HEK293 (cell line): ENCODE results near the gene DIP2B.

ENCODE experiments used
- CTCF ChIA-PET: fragments of 350-600 bp; formaldehyde crosslinking; extraction: SDS; loops from one replicate; lab custom pipeline; 2021; ENCODE audit warnings: antibody characterized with exemption; lab: Yijun Ruan, JAX
- POLR2A ChIA-PET: fragments of 300-600 bp; formaldehyde crosslinking; extraction: SDS; loops from one replicate; lab custom pipeline; 2020; ENCODE audit warnings: antibody characterized with exemption, inconsistent platforms; lab: Yijun Ruan, JAX
- H3K27ac ChIP-seq: fragments of 200-500 bp; sonication (Bioruptor generic); 2 replicates; pipeline ENCODE4 v1.5.1; 2014; ENCODE audit warnings: low read depth, low read length, control low read depth, inconsistent platforms; ENCODE audit errors: extremely low read depth
- H3K36me3 ChIP-seq, 2 experiments: fragments of 200-500 bp in 1 of 2; sonication (Bioruptor generic) in 1 of 2; 1 replicate in 1 of 2; 2 replicates in 1 of 2; pipeline ENCODE4 v1.5.1; 2014 to 2017; ENCODE audit warnings: inconsistent platforms in 2 of 2, low read length in 2 of 2; ENCODE audit not compliant: control insufficient read depth in 2 of 2, insufficient read depth in 1 of 2
- H3K4me1 ChIP-seq: fragments of 200-500 bp; sonication (Bioruptor generic); 2 replicates; pipeline ENCODE4 v1.5.1; 2014; ENCODE audit warnings: mild to moderate bottlenecking, low read length, inconsistent platforms; ENCODE audit not compliant: control insufficient read depth, insufficient read depth
- H3K4me3 ChIP-seq: 2 replicates; pipeline ENCODE4 v1.5.1; 2011; ENCODE audit warnings: low read depth, mild to moderate bottlenecking, control low read depth, low read length, moderate library complexity
- H3K9me3 ChIP-seq: fragments of 200-500 bp; sonication (Bioruptor generic); 2 replicates; pipeline ENCODE4 v1.5.1; 2014; ENCODE audit warnings: low read depth, low read length, inconsistent platforms; ENCODE audit not compliant: control insufficient read depth, insufficient read depth
- FEZF1 ChIP-seq: fragments of 450-650 bp; formaldehyde crosslinking; IDR thresholded peaks from 2 replicates; pipeline ENCODE4 v1.5.1; 2016; ENCODE audit warnings: missing biosample characterization, missing genetic modification characterization
- IKZF3 ChIP-seq: fragments of 450-650 bp; IDR thresholded peaks from 2 replicates; pipeline ENCODE4 v1.5.0; 2018; ENCODE audit warnings: missing biosample characterization, mild to moderate bottlenecking, missing genetic modification characterization, moderate library complexity
- KLF1 ChIP-seq: fragments of 450-650 bp; formaldehyde crosslinking; IDR thresholded peaks from 2 replicates; pipeline ENCODE4 v1.5.1; 2016; ENCODE audit warnings: missing biosample characterization, missing genetic modification characterization
- KLF10 ChIP-seq: fragments of 450-650 bp; IDR thresholded peaks from 2 replicates; pipeline ENCODE4 v1.5.1; 2018; ENCODE audit warnings: missing biosample characterization, mild to moderate bottlenecking, missing genetic modification characterization
- MZF1 ChIP-seq: fragments of 450-650 bp; formaldehyde crosslinking; IDR thresholded peaks from 2 replicates; pipeline ENCODE4 v1.5.1; 2017; ENCODE audit warnings: missing biosample characterization, missing genetic modification characterization, borderline replicate concordance
- OSR2 ChIP-seq: fragments of 450-650 bp; formaldehyde crosslinking; IDR thresholded peaks from 2 replicates; pipeline ENCODE4 v1.5.1; 2016; ENCODE audit warnings: missing biosample characterization, missing genetic modification characterization
- PRDM6 ChIP-seq: fragments of 450-650 bp; formaldehyde crosslinking; IDR thresholded peaks from 2 replicates; pipeline ENCODE4 v1.5.1; 2017; ENCODE audit warnings: missing biosample characterization, missing genetic modification characterization
- SP7 ChIP-seq: fragments of 450-650 bp; formaldehyde crosslinking; IDR thresholded peaks from 2 replicates; pipeline ENCODE4 v1.5.1; 2016; ENCODE audit warnings: missing biosample characterization, missing genetic modification characterization
- ZBTB11 ChIP-seq: fragments of 450-650 bp; formaldehyde crosslinking; conservative IDR thresholded peaks from 2 replicates; pipeline ENCODE4 v1.5.1; 2016; ENCODE audit warnings: low read depth, missing biosample characterization, missing genetic modification characterization
- ZFHX2 ChIP-seq: fragments of 450-650 bp; formaldehyde crosslinking; conservative IDR thresholded peaks from 2 replicates; pipeline ENCODE4 v1.5.1; 2016; ENCODE audit warnings: missing biosample characterization, missing genetic modification characterization
- ZNF133 ChIP-seq: fragments of 450-650 bp; formaldehyde crosslinking; IDR thresholded peaks from 2 replicates; pipeline ENCODE4 v1.5.1; 2016; ENCODE audit warnings: missing biosample characterization, missing genetic modification characterization
- ZNF37A ChIP-seq: fragments of 450-650 bp; IDR thresholded peaks from 2 replicates; pipeline ENCODE4 v1.5.1; 2018; ENCODE audit warnings: missing biosample characterization, missing genetic modification characterization
- ZNF398 ChIP-seq: fragments of 450-650 bp; formaldehyde crosslinking; IDR thresholded peaks from 2 replicates; pipeline ENCODE4 v1.5.1; 2017; ENCODE audit warnings: missing biosample characterization, missing genetic modification characterization
- ZNF529 ChIP-seq: fragments of 450-650 bp; formaldehyde crosslinking; IDR thresholded peaks from 2 replicates; pipeline ENCODE4 v1.5.1; 2017; ENCODE audit warnings: missing genetic modification characterization, missing biosample characterization; ENCODE audit not compliant: insufficient replicate concordance
- ZNF549 ChIP-seq: fragments of 450-650 bp; IDR thresholded peaks from 2 replicates; pipeline ENCODE4 v1.5.1; 2018; ENCODE audit warnings: missing biosample characterization, missing genetic modification characterization, mild to moderate bottlenecking, inconsistent platforms, moderate library complexity
- ZNF600 ChIP-seq: fragments of 450-650 bp; formaldehyde crosslinking; IDR thresholded peaks from 2 replicates; pipeline ENCODE4 v1.5.1; 2016; ENCODE audit warnings: missing biosample characterization, missing genetic modification characterization
- TF ChIP-seq, protein P1 (sequence below): fragments of 450-650 bp; formaldehyde crosslinking; IDR thresholded peaks from 2 replicates; pipeline ENCODE4 v1.5.1; 2016; ENCODE audit warnings: missing biosample characterization, missing genetic modification characterization

The DIP2B gene

GRCh38 chr12:50660425-50660822 lies 155.6 kb downstream of the DIP2B start:
- H3K4me3 ChIP-seq = no peak overlapping the region
- H3K4me1 ChIP-seq = peaks cover 19% of the 10 kb centered on the region
- TF ChIP-seq FEZF1 (peak; percentile 30; the same call in 1 of the 2 replicates), KLF10 (tag by site-specific recombination) (no peak), OSR2 (tag by site-specific recombination) (peak; percentile 29; the same call in 1 of the 2 replicates), ZFHX2 (tag by site-specific recombination) (no peak), PRDM6 (peak; percentile 65), ZBTB11 (tag by site-specific recombination) (no peak), IKZF3 (tag by site-specific recombination) (0 out of 2 replicates have a peak, but pooled peaks have one; percentile 13), ZNF37A (tag by site-specific recombination) (no peak), ZNF549 (tag by site-specific recombination) (no peak), SP7 (tag by site-specific recombination) (peak; percentile 33; the same call in 1 of the 2 replicates), ZNF133 (tag by site-specific recombination) (no peak), ZNF529 (tag by site-specific recombination) (no peak), ZNF600 (tag by site-specific recombination) (no peak), MZF1 (tag by site-specific recombination) (no peak), KLF1 (tag by site-specific recombination) (no peak), ZNF398 (tag by site-specific recombination) (no peak)
- TF ChIP-seq, protein P1, sequence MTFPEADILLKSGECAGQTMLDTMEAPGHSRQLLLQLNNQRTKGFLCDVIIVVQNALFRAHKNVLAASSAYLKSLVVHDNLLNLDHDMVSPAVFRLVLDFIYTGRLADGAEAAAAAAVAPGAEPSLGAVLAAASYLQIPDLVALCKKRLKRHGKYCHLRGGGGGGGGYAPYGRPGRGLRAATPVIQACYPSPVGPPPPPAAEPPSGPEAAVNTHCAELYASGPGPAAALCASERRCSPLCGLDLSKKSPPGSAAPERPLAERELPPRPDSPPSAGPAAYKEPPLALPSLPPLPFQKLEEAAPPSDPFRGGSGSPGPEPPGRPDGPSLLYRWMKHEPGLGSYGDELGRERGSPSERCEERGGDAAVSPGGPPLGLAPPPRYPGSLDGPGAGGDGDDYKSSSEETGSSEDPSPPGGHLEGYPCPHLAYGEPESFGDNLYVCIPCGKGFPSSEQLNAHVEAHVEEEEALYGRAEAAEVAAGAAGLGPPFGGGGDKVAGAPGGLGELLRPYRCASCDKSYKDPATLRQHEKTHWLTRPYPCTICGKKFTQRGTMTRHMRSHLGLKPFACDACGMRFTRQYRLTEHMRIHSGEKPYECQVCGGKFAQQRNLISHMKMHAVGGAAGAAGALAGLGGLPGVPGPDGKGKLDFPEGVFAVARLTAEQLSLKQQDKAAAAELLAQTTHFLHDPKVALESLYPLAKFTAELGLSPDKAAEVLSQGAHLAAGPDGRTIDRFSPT (tag by site-specific recombination) = no peak
- no peaks in the 10 kb centered on the region; a peak in 1 of 3 replicates for H3K36me3 ChIP-seq
- H3K27ac ChIP-seq = no peak overlapping the region
- POLR2A ChIA-PET = no interaction called here
- no peaks in the 10 kb centered on the region for H3K9me3 ChIP-seq
- CTCF ChIA-PET = interaction anchor here (0.6 to 1.5 kb wide), 2 partner anchors 22 to 156 kb away, joined by 3 to 5 read pairs; partner anchors contain the start of gene DIP2B
